HG03103 (cell line): ENCODE results near the gene TOM1L1.

Experiments used
- ATAC-seq: cut with Tn5 transposase; IDR thresholded peaks from one replicate; pipeline ENCODE4 v1.9.1; 2021; ENCODE audit warnings: low read depth; ENCODE audit not compliant: unreplicated experiment

TOM1L1 gene

GRCh38 chr17:54980375-54980774, 79.7 kb downstream of the TOM1L1 start:
- ATAC-seq: no peak

GRCh38 chr17:54982399-54982798, 81.7 kb downstream of the TOM1L1 start:
- ATAC-seq: no peak

GRCh38 chr17:54983260-54983659, 82.6 kb downstream of the TOM1L1 start:
- ATAC-seq: no peak

- no peak for ATAC-seq
Observed at GRCh38 chr17:54985476-54985875, 84.8 kb downstream of the TOM1L1 start.

GRCh38 chr17:54990118-54990517, 89.5 kb downstream of the TOM1L1 start:
- no peak for ATAC-seq

GRCh38 chr17:54991567-54991966, 90.9 kb downstream of the TOM1L1 start:
- ATAC-seq: no peak

- peak; percentile 63 for ATAC-seq
Observed at GRCh38 chr17:54992797-54993639, 92.4 kb downstream of the TOM1L1 start.

GRCh38 chr17:54996441-54996840, 95.8 kb downstream of the TOM1L1 start:
- no peak for ATAC-seq

- no peak for ATAC-seq
Observed at GRCh38 chr17:55002458-55002857, 101.8 kb downstream of the TOM1L1 start.

GRCh38 chr17:55004484-55004883, 103.8 kb downstream of the TOM1L1 start:
- ATAC-seq: no peak

- peak; percentile 65 for ATAC-seq
Observed at GRCh38 chr17:55005520-55005919, 104.9 kb downstream of the TOM1L1 start.
